Pancreas (tissue), 10 donors: ENCODE measurements around the gene DENND5B. TPM values are rescaled to one million over a fixed set of nuclear protein-coding genes. Genes with fewer than 3 reads are reported as not detected.

Source experiments
- ATAC-seq, 4 donors: fragments of 200-7000 bp; cut with Tn5 transposase; one replicate each; pipeline versions ENCODE4 v1.8.0 to v1.9.1; 2020; ENCODE audit warnings: mild to moderate bottlenecking in 4 of 4, moderate library complexity in 4 of 4
- DNase-seq, 6 donors: peaks; one replicate each; pipeline ENCODE4 v3.0.0-alpha.2; 2020
- FAIRE-seq: peaks from 2 replicates; lab custom pipeline; 2012; peaks lifted over from hg19 to GRCh38; lab: Jason Lieb, UNC
- H3K27ac ChIP-seq, 4 donors: fragments of 200-600 bp; sonication (generic); 1 replicate in 3 of 4; 2 replicates in 1 of 4; pipeline versions ENCODE4 v1.5.0 to v1.8.0; 2020
- H3K27me3 ChIP-seq, 4 donors: fragments of 200-600 bp; one replicate each; pipeline ENCODE4 v1.8.0; 2021
- H3K36me3 ChIP-seq, 3 donors: fragments of 200-600 bp; sonication (generic) in 1 of 3; one replicate each; pipeline versions ENCODE4 v1.5.0 to v1.8.0; 2020 to 2021
- H3K4me1 ChIP-seq, 3 donors: fragments of 200-600 bp; one replicate each; pipeline ENCODE4 v1.8.0; 2021
- H3K4me3 ChIP-seq, 4 donors: fragments of 200-600 bp; sonication (generic) in 2 of 4; one replicate each; pipeline versions ENCODE4 v1.5.0 to v1.8.0; 2020 to 2021
- H3K9me3 ChIP-seq, 4 donors: fragments of 200-600 bp; one replicate each; pipeline ENCODE4 v1.8.0; 2021
- WGBS, 2 donors: extraction: QIAGEN DNeasy Blood & Tissue Kit; methylation state at CpG; one replicate each; pipeline ENCODE4 v1.1.7; 2013; 5-methylcytosine and 5-hydroxymethylcytosine counted together
- intact Hi-C, 3 donors: fragments of 100-400 bp; cut with DNase I; formaldehyde crosslinking; loops; one replicate each; pipeline versions ENCODE4 v1.11.1 to v1.14.2; 2022
- polyA plus RNA-seq, 2 donors: library from polyadenylated mRNA; stranded (reverse); fragments of 200-250 nt; gene quantifications; one replicate each; pipeline ENCODE4 v1.2.3, GENCODE V29; 2013
- total RNA-seq, 6 donors: library from RNA; stranded (reverse); fragmentation: NEBNext Ultra II Directional in 4 of 6; extraction: Animal tissue kit (Norgen Biotek cat#: 25700) in 4 of 6; gene quantifications; one replicate each; pipeline versions ENCODE4 v1.2.1 to v1.2.4, GENCODE V29; 2021 to 2023
- TF ChIP-seq, protein P1 (sequence below), 4 donors: fragments of 200-600 bp; sonication (generic) in 3 of 4; IDR thresholded peaks; one replicate each; pipeline versions ENCODE4 v1.5.0 to v1.8.0; 2021; ENCODE audit warnings: antibody characterized with exemption in 4 of 4
- donor health status: healthy with polysubstance abuse.
- donor health status: DM: no; HTN: no; CAD: no; lungs with moderate emphysema.
- donor health status: DM: no; HTN: no; CAD: no.
- donor health status: control.
- donor health status: control.
- donor health status: Bipolar disorder and iron deficiency.
- donor health status: DM: yes; HTN: yes; CAD: no.
- donor health status: DM: no; HTN: no; CAD: no.
- donor health status: DM: no; HTN: no; CAD: no.
- donor health status: DM: yes; HTN: yes; CAD: no.

Gene DENND5B
- total and polyA plus RNA-seq, 8 donors: 2.4 to 11.3 (median 6.9) TPM

DNA sequence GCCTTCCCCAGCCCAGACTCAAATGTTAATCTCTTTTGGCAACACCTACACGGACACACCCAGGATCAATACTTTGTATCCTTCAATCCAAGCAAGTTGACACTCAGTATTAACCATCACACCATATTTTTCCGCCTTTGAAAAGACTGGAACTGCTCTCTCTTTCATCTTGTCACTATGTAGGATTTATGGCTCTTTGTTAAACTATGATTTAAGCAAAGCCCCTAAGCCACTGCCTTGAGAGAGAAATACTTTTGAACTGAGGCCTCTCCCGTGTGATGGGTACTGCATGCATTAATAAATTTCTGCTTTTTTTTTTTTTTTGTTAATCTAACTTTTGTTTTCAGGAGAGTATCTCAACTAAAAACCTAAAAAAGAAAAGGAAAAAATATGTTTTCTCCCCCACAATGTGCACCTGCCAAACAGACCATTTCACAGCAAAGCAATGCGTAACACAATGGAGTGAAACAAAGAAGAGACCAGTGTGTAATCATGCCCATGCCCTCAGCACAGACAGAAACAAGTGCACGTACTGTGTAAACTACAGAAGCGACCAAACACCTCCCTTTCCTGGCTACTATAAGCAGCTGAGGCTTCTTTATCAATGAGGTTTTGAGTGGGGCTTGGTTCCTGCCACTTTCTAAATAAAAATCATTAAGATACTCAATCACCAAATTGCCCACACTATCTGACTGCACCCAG, 40.2 kb upstream of the DENND5B start:
- intact Hi-C loops: no loop called here

DNA sequence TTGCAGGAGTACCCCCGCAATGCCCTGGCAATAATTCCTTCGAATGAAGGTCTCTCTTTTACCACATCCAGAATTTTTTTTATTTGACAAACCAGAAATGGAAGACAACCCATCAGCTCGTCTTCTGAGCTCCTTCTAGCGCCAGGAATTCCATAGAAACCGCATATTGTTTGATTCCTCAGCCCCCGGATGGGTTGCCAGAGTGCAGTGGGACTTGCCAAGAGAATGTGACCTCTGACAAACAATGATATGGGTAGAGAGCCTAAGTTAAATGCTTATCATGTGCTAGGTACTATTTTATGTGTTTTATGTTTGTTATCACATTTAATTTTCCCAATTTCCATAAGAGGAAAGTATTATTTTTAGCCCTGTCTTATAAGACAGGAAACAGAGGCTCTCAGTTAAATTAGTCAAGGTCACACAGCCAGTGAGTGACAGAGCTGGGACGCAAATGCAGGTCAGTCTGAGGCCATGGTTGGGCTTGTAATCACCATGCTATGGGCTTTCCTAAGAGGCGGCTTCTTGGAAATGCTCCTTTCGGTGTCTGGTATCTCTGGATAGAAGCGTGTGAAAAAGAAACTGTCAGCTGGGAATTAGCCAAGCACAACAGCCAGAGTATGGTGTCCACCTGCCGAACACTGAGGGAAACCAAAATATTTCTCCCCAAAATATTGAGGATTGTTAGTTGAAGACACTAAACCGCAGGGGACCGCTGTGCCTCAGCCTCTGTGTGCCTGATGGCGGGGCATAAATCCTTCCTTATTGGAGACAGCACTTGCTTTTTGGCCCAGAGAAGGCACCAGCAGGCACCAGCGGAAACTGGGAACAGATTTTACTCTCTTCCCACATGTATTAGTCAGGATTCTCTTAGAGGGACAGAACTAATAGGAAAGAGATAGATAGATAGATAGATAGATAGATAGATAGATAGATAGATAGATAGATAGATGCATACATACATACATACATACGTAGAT, 39.1 kb upstream of the DENND5B start:
- H3K9me3 ChIP-seq: no peaks in the 10 kb centered on the region
- H3K27me3 ChIP-seq: no peaks in the 10 kb centered on the region
- 33 to 38% methylated on average over 16 of the region's 16 CpGs for WGBS, 2 donors
- H3K4me1 ChIP-seq: peaks cover 0 to 12% (median 5%) of the 10 kb centered on the region in 3 donors
- FAIRE-seq: no peak
- H3K36me3 ChIP-seq: no peaks in the 10 kb centered on the region
- peak overlapping the region in 2 of 4 donors; percentile 51 to 80 for H3K27ac ChIP-seq
- intact Hi-C loops: no loop called here
- TF ChIP-seq, protein P1, sequence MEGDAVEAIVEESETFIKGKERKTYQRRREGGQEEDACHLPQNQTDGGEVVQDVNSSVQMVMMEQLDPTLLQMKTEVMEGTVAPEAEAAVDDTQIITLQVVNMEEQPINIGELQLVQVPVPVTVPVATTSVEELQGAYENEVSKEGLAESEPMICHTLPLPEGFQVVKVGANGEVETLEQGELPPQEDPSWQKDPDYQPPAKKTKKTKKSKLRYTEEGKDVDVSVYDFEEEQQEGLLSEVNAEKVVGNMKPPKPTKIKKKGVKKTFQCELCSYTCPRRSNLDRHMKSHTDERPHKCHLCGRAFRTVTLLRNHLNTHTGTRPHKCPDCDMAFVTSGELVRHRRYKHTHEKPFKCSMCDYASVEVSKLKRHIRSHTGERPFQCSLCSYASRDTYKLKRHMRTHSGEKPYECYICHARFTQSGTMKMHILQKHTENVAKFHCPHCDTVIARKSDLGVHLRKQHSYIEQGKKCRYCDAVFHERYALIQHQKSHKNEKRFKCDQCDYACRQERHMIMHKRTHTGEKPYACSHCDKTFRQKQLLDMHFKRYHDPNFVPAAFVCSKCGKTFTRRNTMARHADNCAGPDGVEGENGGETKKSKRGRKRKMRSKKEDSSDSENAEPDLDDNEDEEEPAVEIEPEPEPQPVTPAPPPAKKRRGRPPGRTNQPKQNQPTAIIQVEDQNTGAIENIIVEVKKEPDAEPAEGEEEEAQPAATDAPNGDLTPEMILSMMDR (IDR thresholded peaks at IDR 0.05): no peak
- peak; percentile 85 to 96 (median 95) for ATAC-seq
- peak in 3 of 6 donors; percentile 36 to 61 (median 60) for DNase-seq
- peak overlapping the region in 1 of 4 donors; percentile 6 for H3K4me3 ChIP-seq

More for the DNA sequence above, 40.2 kb upstream of the DENND5B start:
- Histone ChIP-seq H3K27ac (no peak overlapping the region), H3K4me1 (peaks cover 0 to 12% (median 5%) of the 10 kb centered on the region in 3 donors), H3K27me3 (no peaks in the 10 kb centered on the region), H3K9me3 (no peaks in the 10 kb centered on the region), H3K4me3 (no peak overlapping the region), H3K36me3 (no peaks in the 10 kb centered on the region)
- WGBS, 2 donors: 79 to 82% methylated on average over 6 of the region's 6 CpGs
- DNase-seq (no peak), FAIRE-seq (no peak), ATAC-seq (no peak)
- TF ChIP-seq, protein P1 (IDR thresholded peaks at IDR 0.05): no peak

DNA sequence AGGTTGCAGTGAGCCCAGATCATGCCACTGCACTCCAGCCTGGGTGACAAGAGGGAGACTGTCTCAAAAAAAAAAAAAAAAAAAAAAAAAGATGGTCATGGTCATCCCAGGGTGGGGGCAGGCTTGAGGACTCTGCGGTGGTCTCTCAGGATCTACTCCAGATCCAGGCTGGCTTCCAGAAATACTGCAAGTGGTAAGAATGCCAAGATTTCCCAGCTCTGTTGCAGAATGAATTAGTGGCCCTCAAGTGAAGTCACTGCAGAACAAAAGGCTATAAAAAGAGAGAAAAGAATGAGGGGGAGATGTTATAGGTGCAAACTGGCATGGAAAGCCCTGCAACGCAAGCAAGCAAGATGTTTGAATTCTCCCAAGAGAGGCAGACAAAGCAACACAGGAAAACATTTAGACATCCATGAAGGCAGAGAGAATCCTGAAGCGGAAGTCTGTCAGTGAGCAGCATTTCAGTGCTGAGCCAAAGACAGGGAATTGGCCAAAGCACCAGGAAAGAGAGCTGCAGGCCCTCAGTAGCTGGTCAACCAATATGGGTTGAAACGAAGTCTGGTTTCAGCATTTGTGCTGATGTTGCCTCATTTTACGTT, 36.6 kb upstream of the DENND5B start:
- ATAC-seq: no peak
- DNase-seq: no peak
- H3K4me3 ChIP-seq: no peak overlapping the region
- H3K27ac ChIP-seq: no peak overlapping the region
- no peaks in the 10 kb centered on the region for H3K27me3 ChIP-seq
- H3K36me3 ChIP-seq: no peaks in the 10 kb centered on the region
- 91 to 93% methylated on average over 5 of the region's 5 CpGs for WGBS, 2 donors
- H3K9me3 ChIP-seq: no peaks in the 10 kb centered on the region
- TF ChIP-seq, protein P1 (IDR thresholded peaks at IDR 0.05): no peak
- intact Hi-C loops: no loop called here
- FAIRE-seq: no peak
- H3K4me1 ChIP-seq: peaks cover 0 to 12% (median 5%) of the 10 kb centered on the region in 3 donors

DNA sequence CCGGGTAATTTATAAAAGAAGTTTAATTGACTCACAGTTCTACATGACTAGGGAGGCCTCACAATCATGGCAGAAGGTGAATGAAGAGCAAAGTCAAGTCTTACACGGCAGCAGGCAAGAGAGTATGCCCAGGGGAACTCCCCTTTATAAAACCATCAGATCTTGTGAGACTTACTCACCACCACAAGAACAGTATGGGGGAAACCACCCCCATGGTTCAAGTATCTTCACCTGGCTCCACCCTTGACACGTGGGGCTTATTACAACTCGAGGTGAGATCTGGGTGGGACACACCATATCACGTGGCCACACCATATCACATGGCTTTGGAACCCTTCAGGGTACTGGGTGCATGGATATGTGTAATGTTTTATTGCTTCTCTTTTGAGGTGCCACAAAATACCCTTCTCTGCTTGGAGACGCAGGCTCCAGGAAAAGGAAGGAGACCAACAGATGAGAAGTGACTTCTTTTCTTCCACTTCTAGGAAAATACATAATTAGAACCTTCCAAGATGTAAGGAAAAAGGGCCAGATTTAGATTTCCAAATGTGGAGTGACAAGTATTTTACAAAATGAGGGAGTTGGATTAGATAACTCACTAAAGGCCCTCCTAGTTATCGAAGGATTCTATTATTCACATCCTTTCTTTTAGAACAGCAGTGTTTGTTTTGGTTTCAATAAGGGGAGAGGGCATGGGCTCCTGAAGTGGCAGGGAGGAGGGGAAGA, 35.5 kb upstream of the DENND5B start:
- H3K4me1 ChIP-seq: peaks cover 0 to 12% (median 5%) of the 10 kb centered on the region in 3 donors
- H3K4me3 ChIP-seq: no peak overlapping the region
- H3K27ac ChIP-seq: no peak overlapping the region
- DNase-seq (no peak), ATAC-seq (no peak), FAIRE-seq (no peak)
- 80 to 88% methylated on average over 7 of the region's 7 CpGs for WGBS, 2 donors
- H3K9me3 ChIP-seq: no peaks in the 10 kb centered on the region
- TF ChIP-seq, protein P1 (IDR thresholded peaks at IDR 0.05): no peak
- H3K27me3 ChIP-seq: no peaks in the 10 kb centered on the region
- intact Hi-C loops: no loop called here
- no peaks in the 10 kb centered on the region for H3K36me3 ChIP-seq
